BJ (cell line): ENCODE results near the gene SLC4A4. TPM values are rescaled to one million over a fixed set of nuclear protein-coding genes. Genes with fewer than 3 reads are reported as not detected.

Source experiments
- CTCF ChIA-PET: fragments of 350-600 bp; formaldehyde crosslinking; extraction: SDS; loops from one replicate; lab custom pipeline; 2021; ENCODE audit warnings: antibody characterized with exemption, inconsistent platforms; lab: Yijun Ruan, JAX
- POLR2A ChIA-PET: fragments of 300-600 bp; sonication (Branson Sonifier 250); formaldehyde crosslinking; extraction: SDS; loops from one replicate; lab custom pipeline; 2021; ENCODE audit warnings: antibody characterized with exemption; lab: Charles Lee
- DNase-seq: peaks from one replicate; pipeline ENCODE4 v3.0.0-alpha.2; 2011; ENCODE audit warnings: low read depth
- H3K27me3 ChIP-seq: 2 replicates; pipeline ENCODE4 v1.6.0; 2011; ENCODE audit warnings: low read length; ENCODE audit not compliant: control insufficient read depth, insufficient read depth
- H3K36me3 ChIP-seq: 2 replicates; pipeline ENCODE4 v1.5.1; 2011; ENCODE audit warnings: low read length; ENCODE audit not compliant: control insufficient read depth, insufficient read depth
- H3K4me3 ChIP-seq: 2 replicates; pipeline ENCODE4 v1.5.1; 2011; ENCODE audit warnings: low read depth, mild to moderate bottlenecking, control low read depth, low read length
- polyA plus RNA-seq: library from polyadenylated mRNA; depleted of rRNA; stranded (reverse); fragments of >200 nt; gene quantifications from 2 replicates; pipeline ENCODE4 v1.2.3, GENCODE V29; 2011
- TF ChIP-seq, protein P1 (sequence below): IDR thresholded peaks from 2 replicates; pipeline ENCODE4 v1.5.1; 2011; ENCODE audit warnings: low read depth, mild to moderate bottlenecking, control low read depth, inconsistent platforms, low read length, moderate library complexity; ENCODE audit not compliant: insufficient read depth

SLC4A4 gene
- polyA plus RNA-seq, 1 experiment: 1.9 TPM

DNA sequence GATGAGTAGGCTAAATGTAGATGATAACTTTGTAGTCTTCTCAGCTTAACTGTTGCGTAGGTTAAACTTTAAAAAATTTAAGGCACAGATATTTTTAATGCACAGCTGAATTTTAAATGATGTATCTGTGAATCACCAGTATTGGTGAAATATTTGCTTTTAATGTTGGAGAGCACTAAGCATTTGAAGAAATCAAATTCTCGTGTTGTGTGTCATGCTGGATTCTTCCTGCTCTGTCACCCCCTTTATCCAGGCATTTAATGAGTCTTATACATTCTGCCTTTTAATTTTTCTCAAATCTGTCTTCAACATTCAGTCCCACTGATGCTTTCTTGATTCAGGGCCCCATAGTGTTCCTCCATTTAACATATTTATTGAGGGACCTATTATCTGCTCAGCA, 76.7 kb downstream of the SLC4A4 start:
- CTCF ChIA-PET: no interaction called here
- Histone ChIP-seq H3K36me3 (no peaks in the 10 kb centered on the region), H3K4me3 (no peak overlapping the region), H3K27me3 (no peaks in the 10 kb centered on the region)
- POLR2A ChIA-PET: no interaction called here
- TF ChIP-seq, protein P1, sequence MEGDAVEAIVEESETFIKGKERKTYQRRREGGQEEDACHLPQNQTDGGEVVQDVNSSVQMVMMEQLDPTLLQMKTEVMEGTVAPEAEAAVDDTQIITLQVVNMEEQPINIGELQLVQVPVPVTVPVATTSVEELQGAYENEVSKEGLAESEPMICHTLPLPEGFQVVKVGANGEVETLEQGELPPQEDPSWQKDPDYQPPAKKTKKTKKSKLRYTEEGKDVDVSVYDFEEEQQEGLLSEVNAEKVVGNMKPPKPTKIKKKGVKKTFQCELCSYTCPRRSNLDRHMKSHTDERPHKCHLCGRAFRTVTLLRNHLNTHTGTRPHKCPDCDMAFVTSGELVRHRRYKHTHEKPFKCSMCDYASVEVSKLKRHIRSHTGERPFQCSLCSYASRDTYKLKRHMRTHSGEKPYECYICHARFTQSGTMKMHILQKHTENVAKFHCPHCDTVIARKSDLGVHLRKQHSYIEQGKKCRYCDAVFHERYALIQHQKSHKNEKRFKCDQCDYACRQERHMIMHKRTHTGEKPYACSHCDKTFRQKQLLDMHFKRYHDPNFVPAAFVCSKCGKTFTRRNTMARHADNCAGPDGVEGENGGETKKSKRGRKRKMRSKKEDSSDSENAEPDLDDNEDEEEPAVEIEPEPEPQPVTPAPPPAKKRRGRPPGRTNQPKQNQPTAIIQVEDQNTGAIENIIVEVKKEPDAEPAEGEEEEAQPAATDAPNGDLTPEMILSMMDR: no peak
- no peak for DNase-seq

- TF ChIP-seq, protein P1: no peak
- ChIA-PET POLR2A (no interaction called here), CTCF (interaction anchor here (0.6 kb wide), 1 partner anchor 1621 kb away, joined by 3 read pairs; no protein-coding TSS in a partner anchor)
- no peak for DNase-seq
- Histone ChIP-seq H3K36me3 (no peaks in the 10 kb centered on the region), H3K4me3 (no peak overlapping the region), H3K27me3 (no peaks in the 10 kb centered on the region)
Observed at GRCh38 chr4:71417150-71417549, 78.3 kb downstream of the SLC4A4 start.

DNA sequence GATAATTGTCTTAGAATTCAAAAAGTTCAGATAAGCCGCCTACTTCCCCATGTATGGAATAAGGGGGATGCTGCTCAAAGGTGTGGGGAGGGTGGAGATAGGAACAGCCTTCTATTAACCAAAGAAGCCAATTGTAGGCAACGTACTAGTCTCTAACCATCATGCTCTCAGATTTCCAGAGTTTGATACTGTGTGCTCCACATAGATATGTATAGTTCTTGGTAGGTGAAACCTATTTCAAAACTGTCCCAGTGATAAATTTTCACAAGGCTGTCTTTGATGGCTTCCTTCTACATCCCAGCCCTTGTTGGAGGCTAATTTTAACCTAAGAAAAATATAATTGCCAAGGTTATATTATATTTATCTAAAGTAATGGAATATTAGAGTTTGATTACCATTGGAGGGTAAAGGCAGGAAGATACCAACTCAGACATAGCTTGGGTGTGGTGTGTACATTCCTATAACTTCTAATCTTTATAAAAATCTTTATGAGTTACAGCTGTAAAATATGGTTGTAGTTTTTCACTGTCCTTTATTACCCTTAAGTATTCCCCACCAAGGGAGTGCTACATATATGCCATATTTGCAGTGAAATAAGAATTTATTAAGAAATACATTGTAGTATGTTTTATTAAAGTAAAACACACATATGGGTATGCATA, 87.7 kb downstream of the SLC4A4 start:
- no peak overlapping the region for H3K4me3 ChIP-seq
- no peak for DNase-seq
- CTCF ChIA-PET: no interaction called here
- TF ChIP-seq, protein P1: no peak
- H3K36me3 ChIP-seq: no peaks in the 10 kb centered on the region
- no peaks in the 10 kb centered on the region for H3K27me3 ChIP-seq
- POLR2A ChIA-PET: no interaction called here

GRCh38 chr4:71429106-71429505, 90.3 kb downstream of the SLC4A4 start:
- ChIA-PET CTCF (no interaction called here), POLR2A (no interaction called here)
- H3K4me3 ChIP-seq: no peak overlapping the region
- H3K27me3 ChIP-seq: no peaks in the 10 kb centered on the region
- TF ChIP-seq, protein P1: no peak
- DNase-seq: no peak
- no peaks in the 10 kb centered on the region for H3K36me3 ChIP-seq

- Histone ChIP-seq H3K36me3 (no peaks in the 10 kb centered on the region), H3K27me3 (no peaks in the 10 kb centered on the region), H3K4me3 (no peak overlapping the region)
- DNase-seq: no peak
- TF ChIP-seq, protein P1: no peak
- ChIA-PET CTCF (no interaction called here), POLR2A (no interaction called here)
Observed at GRCh38 chr4:71429962-71430361, 91.1 kb downstream of the SLC4A4 start.
